Glutamatergic neuron (in vitro differentiated cells): ENCODE measurements around the gene HJURP. TPM values are rescaled to one million over a fixed set of nuclear protein-coding genes. Genes with fewer than 3 reads are reported as not detected.

Experiments
- DNase-seq: peaks from one replicate; pipeline ENCODE4 v3.0.0; 2022
- H3K27ac Mint-ChIP-seq: one replicate; pipeline ENCODE4 v1.8.0; 2020; ENCODE audit warnings: mild to moderate bottlenecking, mixed read lengths, inconsistent platforms; ENCODE audit not compliant: unreplicated experiment
- H3K27me3 Mint-ChIP-seq: one replicate; pipeline ENCODE4 v1.8.0; 2020; ENCODE audit warnings: mild to moderate bottlenecking, moderate library complexity, mixed read lengths, inconsistent platforms; ENCODE audit not compliant: unreplicated experiment
- H3K36me3 Mint-ChIP-seq: one replicate; pipeline ENCODE4 v1.8.0; 2020; ENCODE audit warnings: mild to moderate bottlenecking, mixed read lengths, inconsistent platforms; ENCODE audit not compliant: unreplicated experiment
- H3K4me1 Mint-ChIP-seq: one replicate; pipeline ENCODE4 v1.8.0; 2020; ENCODE audit warnings: mild to moderate bottlenecking, low read depth, mixed read lengths, inconsistent platforms; ENCODE audit not compliant: unreplicated experiment
- H3K4me3 Mint-ChIP-seq: one replicate; pipeline ENCODE4 v1.8.0; 2020; ENCODE audit warnings: mild to moderate bottlenecking, mixed read lengths, inconsistent platforms; ENCODE audit not compliant: unreplicated experiment
- H3K9me3 Mint-ChIP-seq: one replicate; pipeline ENCODE4 v1.8.0; 2020; ENCODE audit warnings: mild to moderate bottlenecking, moderate library complexity, mixed read lengths, inconsistent platforms; ENCODE audit not compliant: unreplicated experiment
- CTCF ChIP-seq: fragments of 200-600 bp; sonication (generic); IDR thresholded peaks from one replicate; pipeline ENCODE4 v1.5.0; 2021; ENCODE audit not compliant: partially characterized antibody, unreplicated experiment
- total RNA-seq: library from RNA; stranded (reverse); fragmentation: NEBNext Ultra II Directional; extraction: Animal tissue kit (Norgen Biotek cat#: 25700); gene quantifications from one replicate; pipeline ENCODE4 v1.2.1, GENCODE V29; 2021; ENCODE audit not compliant: unreplicated experiment

Gene HJURP
- total RNA-seq, 1 donor from 2014 or later, result 6.9 TPM

- TF ChIP-seq CTCF, result no peak
- DNase-seq, result no peak
- Mint-ChIP-seq H3K9me3 (no peaks in the 10 kb centered on the region), H3K4me3 (no peak overlapping the region), H3K27me3 (peaks cover 5% of the 10 kb centered on the region), H3K27ac (no peak overlapping the region), H3K4me1 (peaks cover 4% of the 10 kb centered on the region), H3K36me3 (no peaks in the 10 kb centered on the region)
These were observed 13.2 kb downstream of the HJURP start for GRCh38 chr2:233841183-233841582.

GRCh38 chr2:233840520-233840919, 13.8 kb downstream of the HJURP start:
- H3K4me1 Mint-ChIP-seq, result peaks cover 4% of the 10 kb centered on the region
- H3K4me3 Mint-ChIP-seq, result no peak overlapping the region
- no peaks in the 10 kb centered on the region for H3K9me3 Mint-ChIP-seq
- no peak for DNase-seq
- no peaks in the 10 kb centered on the region for H3K36me3 Mint-ChIP-seq
- no peak for TF ChIP-seq CTCF
- peaks cover 5% of the 10 kb centered on the region for H3K27me3 Mint-ChIP-seq
- H3K27ac Mint-ChIP-seq, result no peak overlapping the region

GRCh38 chr2:233839447-233839820, 14.9 kb downstream of the HJURP start:
- no peaks in the 10 kb centered on the region for H3K36me3 Mint-ChIP-seq
- no peak overlapping the region for H3K27ac Mint-ChIP-seq
- H3K4me1 Mint-ChIP-seq, result peaks cover 4% of the 10 kb centered on the region
- no peak overlapping the region for H3K4me3 Mint-ChIP-seq
- DNase-seq, result no peak
- no peak for TF ChIP-seq CTCF
- H3K27me3 Mint-ChIP-seq, result peaks cover 5% of the 10 kb centered on the region
- H3K9me3 Mint-ChIP-seq, result no peaks in the 10 kb centered on the region

GRCh38 chr2:233838726-233839446, 15.4 kb downstream of the HJURP start:
- Mint-ChIP-seq H3K36me3 (no peaks in the 10 kb centered on the region), H3K9me3 (no peaks in the 10 kb centered on the region), H3K27ac (no peak overlapping the region), H3K4me3 (no peak overlapping the region), H3K4me1 (peaks cover 4% of the 10 kb centered on the region), H3K27me3 (peaks cover 5% of the 10 kb centered on the region)
- TF ChIP-seq CTCF, result no peak
- no peak for DNase-seq

- no peak for DNase-seq
- H3K27ac Mint-ChIP-seq, result peak overlapping the region; percentile 8
- H3K36me3 Mint-ChIP-seq, result no peaks in the 10 kb centered on the region
- H3K9me3 Mint-ChIP-seq, result no peaks in the 10 kb centered on the region
- TF ChIP-seq CTCF, result no peak
- H3K4me1 Mint-ChIP-seq, result peaks cover 4% of the 10 kb centered on the region
- H3K4me3 Mint-ChIP-seq, result no peak overlapping the region
- H3K27me3 Mint-ChIP-seq, result peaks cover 5% of the 10 kb centered on the region
These were observed 16.1 kb downstream of the HJURP start for GRCh38 chr2:233838251-233838650.
